ENCODE data around the gene HSP90B1. TPM values are rescaled to one million over a fixed set of nuclear protein-coding genes. Genes with fewer than 3 reads are reported as not detected.

Gene HSP90B1
- total RNA-seq: 2,322 and 2,701 TPM in 2 replicates

GRCh38 chr12:103930034-103930786, at the start of gene HSP90B1:
TSS of gene HSP90B1 (plus strand) at chr12:103930410. CDS start at chr12:103930516, 106 bp downstream.

GRCh38 chr12:103965590-103966504, 35.6 kb downstream of the HSP90B1 start, which contains the start of gene TDG:
TSS of gene TDG (plus strand) at chr12:103965872. CDS start at chr12:103966038, 166 bp downstream.

Other genes starting within 250 kb of the HSP90B1 start
- 3.9 and 13.8 TPM in 2 replicates for gene NT5DC3, start 89.2 kb upstream of the HSP90B1 start, total RNA-seq
- gene TDG, start 35.5 kb downstream of the HSP90B1 start, total RNA-seq: 27.6 and 28.2 TPM in 2 replicates
- 29.2 and 74.8 TPM in 2 replicates for gene GLT8D2, start 119.8 kb downstream of the HSP90B1 start, total RNA-seq
- gene HCFC2, start 134.1 kb downstream of the HSP90B1 start, total RNA-seq: 24.4 and 30.3 TPM in 2 replicates
- gene NFYB, start 207.8 kb downstream of the HSP90B1 start, total RNA-seq: 30.5 and 30.9 TPM in 2 replicates